Measurements from ENCODE around the gene HIVEP3. TPM values are rescaled to one million over a fixed set of nuclear protein-coding genes. Genes with fewer than 3 reads are reported as not detected.

Gene HIVEP3
- total RNA-seq, 2 donors from 2014 or later = 4.7 to 5.8 TPM

DNA sequence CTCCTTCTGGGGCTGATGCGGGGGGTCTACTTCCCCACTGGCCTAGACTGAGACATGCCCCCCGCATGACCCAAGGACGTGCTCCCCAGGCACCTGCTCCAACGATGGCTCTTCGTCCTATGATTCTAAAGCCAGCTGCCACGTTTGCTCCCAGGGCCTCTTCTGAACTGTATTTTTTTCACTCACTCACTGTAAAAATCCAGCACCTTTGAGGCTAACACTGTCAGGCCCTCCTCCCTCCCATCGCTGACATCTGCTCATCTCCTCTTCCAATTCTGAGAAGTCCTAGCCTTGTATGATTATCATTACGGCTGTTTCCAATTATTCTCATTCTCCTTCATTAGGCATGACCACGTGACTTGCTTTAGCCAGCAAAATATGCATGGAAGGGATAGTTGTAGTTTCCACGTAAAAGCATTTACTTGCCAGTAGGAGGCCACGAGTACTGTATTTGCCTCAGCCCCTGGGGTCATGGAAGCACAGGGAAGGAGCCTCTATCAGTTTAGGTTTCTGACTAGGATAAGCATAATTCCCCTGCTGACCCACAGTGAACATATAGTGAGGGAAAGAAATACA is 415.1 kb downstream of the HIVEP3 start:
- Histone ChIP-seq H3K27me3 (no peaks in the 10 kb centered on the region), H3K36me3 (no peaks in the 10 kb centered on the region), H3K4me3 (no peak overlapping the region), H3K4me1 (peaks cover 0 to 41% of the 10 kb centered on the region in 2 donors), H3K9me3 (no peaks in the 10 kb centered on the region), H3K27ac (peak overlapping the region; percentile 91 to 98)
- no peak for DNase-seq (ENCODE audit: low spot score)
- TF ChIP-seq CTCF (IDR thresholded peaks at IDR 0.05) = no peak

DNA sequence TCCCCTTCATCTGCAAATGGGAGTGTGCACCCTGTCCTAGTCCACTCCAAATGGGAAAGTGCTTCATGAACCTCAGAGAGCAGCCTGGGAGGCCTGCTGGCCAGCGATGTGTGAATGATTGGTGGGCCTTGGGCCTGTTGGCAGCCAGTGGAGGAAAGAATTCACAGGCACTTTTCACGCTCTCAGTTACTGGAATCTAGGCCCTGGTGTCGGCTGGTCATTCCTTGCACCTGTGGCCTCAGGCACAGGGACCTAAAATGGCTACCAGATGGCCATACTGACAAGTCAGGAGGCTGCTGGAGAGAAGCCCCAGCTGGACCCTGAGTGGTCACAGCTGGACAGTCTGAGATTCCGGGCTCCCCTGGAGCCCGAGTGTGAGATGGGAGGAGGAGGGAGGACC is 415.8 kb downstream of the HIVEP3 start:
- no peaks in the 10 kb centered on the region for H3K27me3 ChIP-seq
- H3K9me3 ChIP-seq = no peaks in the 10 kb centered on the region
- H3K27ac ChIP-seq = peak overlapping the region; percentile 91 to 98
- no peak overlapping the region for H3K4me3 ChIP-seq
- TF ChIP-seq CTCF (IDR thresholded peaks at IDR 0.05) = no peak
- DNase-seq (ENCODE audit: low spot score) = no peak
- no peaks in the 10 kb centered on the region for H3K36me3 ChIP-seq
- peaks cover 0 to 48% of the 10 kb centered on the region in 2 donors for H3K4me1 ChIP-seq

DNA sequence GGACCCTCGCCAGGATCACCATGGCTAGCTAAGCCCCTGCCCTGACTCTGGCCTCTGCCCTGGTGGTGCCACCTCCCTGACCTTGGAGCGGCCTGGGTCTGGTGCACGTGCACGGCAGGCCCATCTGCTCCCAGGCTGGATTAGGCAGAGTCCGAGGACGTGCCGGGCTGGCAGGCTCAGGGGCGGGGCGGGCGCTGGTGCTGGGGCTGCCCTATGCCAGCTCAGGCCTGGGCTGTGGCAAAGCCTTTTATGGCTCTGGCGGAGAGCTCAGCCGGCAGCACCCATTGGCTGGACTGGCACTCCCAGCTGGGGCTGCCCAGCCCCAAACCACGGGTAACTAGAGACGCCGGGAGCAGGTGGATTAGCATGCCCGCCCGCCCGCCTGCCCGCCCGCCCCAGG is 417.1 kb downstream of the HIVEP3 start:
- Histone ChIP-seq H3K27ac (peak overlapping the region; percentile 91 to 98), H3K9me3 (no peaks in the 10 kb centered on the region), H3K27me3 (no peaks in the 10 kb centered on the region), H3K4me3 (no peak overlapping the region), H3K4me1 (peaks cover 0 to 59% of the 10 kb centered on the region in 2 donors), H3K36me3 (no peaks in the 10 kb centered on the region)
- DNase-seq (ENCODE audit: low spot score) = no peak
- TF ChIP-seq CTCF (IDR thresholded peaks at IDR 0.05) = no peak

- Histone ChIP-seq H3K27me3 (no peaks in the 10 kb centered on the region), H3K4me3 (no peak overlapping the region), H3K36me3 (no peaks in the 10 kb centered on the region), H3K4me1 (peaks cover 0 to 64% of the 10 kb centered on the region in 2 donors), H3K9me3 (no peaks in the 10 kb centered on the region), H3K27ac (peak overlapping the region; percentile 91 to 98)
- DNase-seq (ENCODE audit: low spot score) = no peak
- peak in 1 of 2 donors; percentile 9 for TF ChIP-seq CTCF (IDR thresholded peaks at IDR 0.05)
These were observed 417.8 kb downstream of the HIVEP3 start for GRCh38 chr1:41500781-41501518.

- Histone ChIP-seq H3K27ac (peak overlapping the region; percentile 91 to 98), H3K36me3 (no peaks in the 10 kb centered on the region), H3K9me3 (no peaks in the 10 kb centered on the region), H3K4me3 (no peak overlapping the region), H3K4me1 (peaks cover 0 to 70% of the 10 kb centered on the region in 2 donors), H3K27me3 (no peaks in the 10 kb centered on the region)
- TF ChIP-seq CTCF (IDR thresholded peaks at IDR 0.05) = no peak
- DNase-seq (ENCODE audit: low spot score) = no peak
These were observed 418.3 kb downstream of the HIVEP3 start for GRCh38 chr1:41500378-41500777.

Data from right atrium auricular region (tissue), 2 donors.